CD14-positive monocyte (primary cell): ENCODE results near the gene HUNK. TPM values are rescaled to one million over a fixed set of nuclear protein-coding genes. Genes with fewer than 3 reads are reported as not detected.

Experiments used
- DNase-seq, 3 donors: peaks; one replicate each; pipeline ENCODE4 v3.0.0-alpha.2; 2011 to 2022
- H2AFZ ChIP-seq: 2 replicates; pipeline ENCODE4 v1.6.0; 2012; ENCODE audit warnings: mild to moderate bottlenecking, low read depth, low read length, inconsistent platforms; ENCODE audit not compliant: insufficient read depth, poor library complexity, severe bottlenecking
- H3K27ac ChIP-seq, 2 donors: 1 replicate in 1 of 2; 2 replicates in 1 of 2; pipeline ENCODE4 v1.5.1; 2012 to 2013; ENCODE audit warnings: low read length in 2 of 2, control low read depth in 1 of 2, inconsistent platforms in 1 of 2, low read depth in 1 of 2, mild to moderate bottlenecking in 1 of 2
- H3K27me3 ChIP-seq, 2 donors: one replicate each; pipeline versions ENCODE4 v1.6.0 to v1.6.1; 2011 to 2013; ENCODE audit warnings: low read length in 2 of 2; ENCODE audit not compliant: control insufficient read depth in 2 of 2, insufficient read depth in 2 of 2
- H3K36me3 ChIP-seq, 2 donors: replicated peaks in 1 of 2; 1 replicate in 1 of 2; 2 replicates in 1 of 2; pipeline versions ENCODE4 v1.5.1 to v1.6.1; 2012 to 2013; ENCODE audit warnings: low read length in 2 of 2, control low read depth in 1 of 2, inconsistent platforms in 1 of 2, mild to moderate bottlenecking in 1 of 2; ENCODE audit not compliant: insufficient read depth in 2 of 2, control insufficient read depth in 1 of 2
- H3K4me1 ChIP-seq, 2 donors: 1 replicate in 1 of 2; 2 replicates in 1 of 2; pipeline versions ENCODE4 v1.5.1 to v1.6.1; 2012 to 2013; ENCODE audit warnings: low read length in 2 of 2, control low read depth in 1 of 2, inconsistent platforms in 1 of 2, mild to moderate bottlenecking in 1 of 2, moderate library complexity in 1 of 2; ENCODE audit not compliant: insufficient read depth in 2 of 2, control insufficient read depth in 1 of 2
- H3K4me2 ChIP-seq: replicated peaks from 2 replicates; pipeline ENCODE3; 2012; ENCODE audit warnings: low read length, moderate library complexity, mild to moderate bottlenecking; ENCODE audit not compliant: poor library complexity, severe bottlenecking; ENCODE audit errors: extremely low read depth
- H3K4me3 ChIP-seq, 3 experiments: fragments of 200-600 bp in 1 of 3; sonication (generic) in 1 of 3; replicated peaks in 1 of 3; 1 replicate in 2 of 3; 2 replicates in 1 of 3; pipeline ENCODE4 v1.5.1; 2011 to 2013; ENCODE audit warnings: low read length in 3 of 3, mild to moderate bottlenecking in 3 of 3, control low read depth in 2 of 3, low read depth in 2 of 3, inconsistent platforms in 1 of 3, moderate library complexity in 1 of 3
- H3K79me2 ChIP-seq: 2 replicates; pipeline ENCODE4 v1.6.0; 2012; ENCODE audit warnings: mild to moderate bottlenecking, control low read depth, inconsistent platforms, low read length, moderate library complexity; ENCODE audit not compliant: insufficient read depth
- H3K9ac ChIP-seq: 2 replicates; pipeline ENCODE4 v1.6.0; 2017; ENCODE audit warnings: low read length, mild to moderate bottlenecking; ENCODE audit not compliant: insufficient read depth, poor library complexity, severe bottlenecking
- H3K9me3 ChIP-seq, 2 donors: replicated peaks in 1 of 2; 1 replicate in 1 of 2; 2 replicates in 1 of 2; pipeline versions ENCODE4 v1.5.1 to v1.6.1; 2012 to 2013; ENCODE audit warnings: low read length in 2 of 2, control low read depth in 1 of 2; ENCODE audit not compliant: control insufficient read depth in 1 of 2, insufficient read depth in 1 of 2
- H4K20me1 ChIP-seq: 2 replicates; pipeline ENCODE4 v1.6.0; 2012; ENCODE audit warnings: mild to moderate bottlenecking, low read length, control low read depth, moderate library complexity; ENCODE audit not compliant: insufficient read depth
- H3K27ac Mint-ChIP-seq, 7 donors: one replicate each; pipeline ENCODE4 v1.8.0; 2020; ENCODE audit warnings: mild to moderate bottlenecking in 7 of 7, mixed read lengths in 7 of 7, moderate library complexity in 6 of 7, inconsistent platforms in 2 of 7
- H3K27me3 Mint-ChIP-seq, 3 donors: one replicate each; pipeline ENCODE4 v1.8.0; 2021 to 2022; ENCODE audit warnings: low read depth in 3 of 3, mild to moderate bottlenecking in 3 of 3, mixed read lengths in 3 of 3, moderate library complexity in 3 of 3, inconsistent platforms in 1 of 3
- H3K36me3 Mint-ChIP-seq, 2 donors: one replicate each; pipeline ENCODE4 v1.8.0; 2020; ENCODE audit warnings: mixed read lengths in 2 of 2, inconsistent platforms in 1 of 2, mild to moderate bottlenecking in 1 of 2
- H3K4me1 Mint-ChIP-seq: one replicate; pipeline ENCODE4 v1.8.0; 2020; ENCODE audit warnings: mild to moderate bottlenecking, mixed read lengths
- H3K4me3 Mint-ChIP-seq, 2 donors: one replicate each; pipeline ENCODE4 v1.8.0; 2020; ENCODE audit warnings: mild to moderate bottlenecking in 2 of 2, mixed read lengths in 2 of 2, moderate library complexity in 1 of 2
- H3K9me3 Mint-ChIP-seq, 7 donors: one replicate each; pipeline ENCODE4 v1.8.0; 2020 to 2022; ENCODE audit warnings: mixed read lengths in 7 of 7, mild to moderate bottlenecking in 6 of 7, moderate library complexity in 6 of 7, inconsistent platforms in 2 of 7
- CTCF ChIP-seq: fragments of 200-600 bp; IDR thresholded peaks from one replicate; pipeline ENCODE4 v1.8.0; 2022; ENCODE audit warnings: antibody characterized with exemption, mild to moderate bottlenecking
- WGBS: methylation state at CpG from one replicate; pipeline ENCODE4 v1.1.5; 2013; ENCODE audit warnings: missing lambda C conversion rate; ENCODE audit not compliant: insufficient coverage; 5-methylcytosine and 5-hydroxymethylcytosine counted together
- intact Hi-C, 2 donors: fragments of 100-400 bp; cut with micrococcal nuclease; formaldehyde crosslinking; loops; one replicate each; pipeline versions ENCODE4 v1.15.0 to v1.15.1; 2023
- polyA plus RNA-seq, 3 donors: library from polyadenylated mRNA; depleted of rRNA in 1 of 3; unstranded in 2 of 3; stranded (reverse) in 1 of 3; fragments of 300-500 nt in 2 of 3; fragments of >200 nt in 1 of 3; fragmentation: Illumina TruSeq in 2 of 3; gene quantifications; 1 replicate in 2 of 3; 2 replicates in 1 of 3; pipeline ENCODE4 v1.2.3, GENCODE V29; 2012 to 2021

The HUNK gene
- polyA plus RNA-seq, 3 donors = not detected

- H3K27ac ChIP-seq = no peak overlapping the region
- no peak overlapping the region for H3K4me2 ChIP-seq
- Mint-ChIP-seq H3K36me3 (no peaks in the 10 kb centered on the region), H3K27ac (no peak overlapping the region), H3K27me3 (peaks cover 0 to 6% (median 3%) of the 10 kb centered on the region in 3 donors), H3K4me1 (peaks cover 11% of the 10 kb centered on the region), H3K4me3 (no peak overlapping the region), H3K9me3 (peaks cover 0 to 10% (median 6%) of the 10 kb centered on the region in 7 donors)
- no peaks in the 10 kb centered on the region for H3K36me3 ChIP-seq
- no peaks in the 10 kb centered on the region for H3K27me3 ChIP-seq
- H4K20me1 ChIP-seq = no peaks in the 10 kb centered on the region
- peaks cover 0 to 5% of the 10 kb centered on the region in 2 donors for H3K9me3 ChIP-seq
- peaks cover 13 to 14% of the 10 kb centered on the region in 2 donors for H3K4me1 ChIP-seq
- intact Hi-C loops = no loop called here
- no peaks in the 10 kb centered on the region for H3K79me2 ChIP-seq
- no peak for DNase-seq
- no peak for TF ChIP-seq CTCF
- H3K9ac ChIP-seq = no peak overlapping the region
- no peak overlapping the region for H3K4me3 ChIP-seq
- no peak overlapping the region for H2AFZ ChIP-seq
- 90% methylated on average over 4 of the region's 5 CpGs for WGBS
These were observed 147.7 kb downstream of the HUNK start for GRCh38 chr21:32020564-32020963.

GRCh38 chr21:32021319-32021994 is 148.6 kb downstream of the HUNK start:
- Histone ChIP-seq H3K4me1 (peaks cover 13 to 14% of the 10 kb centered on the region in 2 donors), H3K9me3 (peaks cover 0 to 5% of the 10 kb centered on the region in 2 donors), H3K4me2 (no peak overlapping the region), H3K79me2 (no peaks in the 10 kb centered on the region), H3K9ac (no peak overlapping the region), H3K27ac (no peak overlapping the region), H3K27me3 (no peaks in the 10 kb centered on the region), H3K36me3 (no peaks in the 10 kb centered on the region), H2AFZ (no peak overlapping the region), H4K20me1 (no peaks in the 10 kb centered on the region), H3K4me3 (no peak overlapping the region)
- Mint-ChIP-seq H3K36me3 (no peaks in the 10 kb centered on the region), H3K27ac (no peak overlapping the region), H3K9me3 (peaks cover 0 to 10% (median 6%) of the 10 kb centered on the region in 7 donors), H3K4me3 (no peak overlapping the region), H3K27me3 (peaks cover 0 to 9% (median 3%) of the 10 kb centered on the region in 3 donors), H3K4me1 (peaks cover 11% of the 10 kb centered on the region)
- no peak for DNase-seq
- WGBS = 90% methylated on average over 9 of the region's 12 CpGs
- intact Hi-C loops = no loop called here
- no peak for TF ChIP-seq CTCF
